Measurements from ENCODE around the gene RNF222.

- TF ChIP-seq CTCF (IDR thresholded peaks at IDR 0.05) (no peak), POLR2A (IDR thresholded peaks at IDR 0.05) (no peak)
These were observed 32.5 kb downstream of the RNF222 start for GRCh38 chr17:8365143-8365542.
